VCaP (cell line): ENCODE measurements around the gene PHF8.

Experiments
- H3K27ac ChIP-seq: fragments of 450-650 bp; 2 replicates; pipeline ENCODE4 v1.5.1; 2017
- TF ChIP-seq, protein P1 (sequence below): fragments of 450-650 bp; conservative IDR thresholded peaks from 2 replicates; pipeline ENCODE4 v1.5.1; 2017; ENCODE audit warnings: mild to moderate bottlenecking, moderate library complexity

Gene PHF8

DNA sequence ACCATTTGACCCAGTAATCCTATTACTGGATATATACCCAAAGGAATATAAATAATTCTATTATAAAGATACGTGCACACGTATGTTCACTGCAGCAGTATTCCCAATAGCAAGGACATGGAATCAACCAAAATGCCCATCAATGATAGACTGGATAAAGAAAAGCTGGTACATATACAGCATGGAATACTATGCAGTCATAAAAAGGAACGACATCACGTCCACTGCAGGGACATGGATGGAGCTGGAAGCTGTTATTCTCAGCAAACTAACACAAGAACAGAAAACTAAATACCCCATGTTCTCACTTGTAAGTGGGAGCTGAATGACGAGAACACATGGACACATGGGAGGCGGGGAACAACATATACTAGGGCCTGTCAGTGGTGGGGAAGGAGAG is 69.7 kb downstream of the PHF8 start:
- TF ChIP-seq, protein P1, sequence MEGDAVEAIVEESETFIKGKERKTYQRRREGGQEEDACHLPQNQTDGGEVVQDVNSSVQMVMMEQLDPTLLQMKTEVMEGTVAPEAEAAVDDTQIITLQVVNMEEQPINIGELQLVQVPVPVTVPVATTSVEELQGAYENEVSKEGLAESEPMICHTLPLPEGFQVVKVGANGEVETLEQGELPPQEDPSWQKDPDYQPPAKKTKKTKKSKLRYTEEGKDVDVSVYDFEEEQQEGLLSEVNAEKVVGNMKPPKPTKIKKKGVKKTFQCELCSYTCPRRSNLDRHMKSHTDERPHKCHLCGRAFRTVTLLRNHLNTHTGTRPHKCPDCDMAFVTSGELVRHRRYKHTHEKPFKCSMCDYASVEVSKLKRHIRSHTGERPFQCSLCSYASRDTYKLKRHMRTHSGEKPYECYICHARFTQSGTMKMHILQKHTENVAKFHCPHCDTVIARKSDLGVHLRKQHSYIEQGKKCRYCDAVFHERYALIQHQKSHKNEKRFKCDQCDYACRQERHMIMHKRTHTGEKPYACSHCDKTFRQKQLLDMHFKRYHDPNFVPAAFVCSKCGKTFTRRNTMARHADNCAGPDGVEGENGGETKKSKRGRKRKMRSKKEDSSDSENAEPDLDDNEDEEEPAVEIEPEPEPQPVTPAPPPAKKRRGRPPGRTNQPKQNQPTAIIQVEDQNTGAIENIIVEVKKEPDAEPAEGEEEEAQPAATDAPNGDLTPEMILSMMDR, result no peak

DNA sequence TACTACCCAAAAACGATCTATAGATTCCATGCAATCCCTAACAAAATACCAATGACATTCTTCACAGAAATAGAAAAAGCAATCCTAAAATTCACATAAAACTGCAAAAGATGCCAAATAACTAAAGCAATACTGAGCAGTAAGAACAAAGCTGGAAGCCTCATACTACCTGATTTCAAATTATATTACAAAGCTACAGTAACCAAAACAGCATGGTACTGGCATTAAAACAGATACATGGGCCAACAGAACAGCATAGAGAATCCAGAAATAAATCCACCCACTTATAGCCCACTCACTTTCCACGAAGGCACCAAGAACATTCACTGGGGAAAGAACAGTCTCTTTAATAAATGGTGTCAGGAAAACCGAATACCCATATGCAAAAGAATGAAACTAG is 74.7 kb downstream of the PHF8 start:
- no peak overlapping the region for H3K27ac ChIP-seq
- TF ChIP-seq, protein P1, result no peak

More for the DNA sequence above, 69.7 kb downstream of the PHF8 start:
- no peak overlapping the region for H3K27ac ChIP-seq

DNA sequence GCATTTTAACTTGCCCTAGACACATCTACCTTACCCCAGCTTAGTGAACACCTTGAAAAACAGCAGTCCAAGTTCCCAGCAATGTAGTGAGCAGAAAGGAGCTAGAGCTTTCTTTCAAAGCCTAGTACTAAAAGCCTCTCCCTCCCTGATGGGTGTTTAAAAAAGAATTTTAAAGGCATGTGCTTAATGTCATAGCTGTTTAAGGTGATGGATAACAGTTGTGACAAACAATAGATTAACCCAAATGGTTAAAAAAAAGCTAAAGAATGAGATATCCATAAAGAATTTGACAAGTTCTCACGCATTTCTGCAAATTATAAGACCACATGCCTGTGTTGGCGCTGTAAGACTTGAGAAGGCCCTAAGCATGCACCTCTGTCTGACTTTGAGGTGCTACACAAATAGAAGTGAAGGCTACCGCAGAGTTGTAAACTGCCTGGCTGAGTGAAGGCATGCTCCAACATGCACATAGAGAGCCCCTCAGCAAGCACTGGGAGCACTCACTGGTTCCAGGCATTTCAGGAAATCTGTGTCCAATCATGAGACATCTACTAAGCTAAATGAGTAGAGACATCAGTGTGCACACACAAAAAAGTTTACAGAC is 94.0 kb downstream of the PHF8 start:
- H3K27ac ChIP-seq, result no peak overlapping the region
- TF ChIP-seq, protein P1, result no peak

DNA sequence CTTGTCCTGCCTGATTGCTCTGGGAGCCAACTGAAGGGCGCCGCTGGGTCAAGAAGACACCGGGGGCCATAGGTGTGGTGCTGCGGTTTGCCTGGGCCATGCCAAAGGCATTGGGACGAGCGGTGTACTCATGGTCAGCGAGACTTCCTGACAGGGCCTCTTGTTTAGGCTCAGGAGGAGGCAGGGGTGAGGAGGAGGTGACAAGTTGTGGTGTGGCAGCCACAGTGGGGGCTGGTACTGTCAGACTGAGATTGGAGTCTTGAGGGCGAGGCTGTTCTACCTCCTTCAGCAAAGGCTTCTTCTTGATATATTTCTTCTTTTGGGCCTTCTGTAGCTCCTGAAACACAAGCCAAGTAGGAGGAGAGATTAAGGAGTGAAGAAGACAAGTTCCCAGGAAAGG is 104.1 kb downstream of the PHF8 start:
- no peak overlapping the region for H3K27ac ChIP-seq
- TF ChIP-seq, protein P1, result no peak

DNA sequence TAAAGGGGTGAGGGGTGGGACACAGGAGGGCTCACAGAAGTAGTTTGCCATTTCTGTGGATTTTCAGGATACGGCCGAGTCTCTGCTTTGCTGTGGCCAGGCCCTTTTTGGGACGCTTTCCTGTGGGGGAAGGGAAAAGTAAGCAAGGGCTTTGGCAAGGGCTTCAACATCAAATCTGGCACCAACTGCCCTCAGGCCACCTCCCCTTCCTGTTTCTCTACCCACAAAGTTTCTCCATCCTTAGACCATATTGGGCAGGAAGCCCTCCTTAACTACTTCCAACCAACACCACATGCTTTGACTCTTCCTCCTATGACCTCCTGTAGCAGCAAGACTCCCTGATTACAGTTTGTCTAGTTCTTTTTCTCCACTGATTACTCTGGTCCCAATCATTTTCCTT is 105.1 kb downstream of the PHF8 start:
- no peak overlapping the region for H3K27ac ChIP-seq
- TF ChIP-seq, protein P1, result no peak

DNA sequence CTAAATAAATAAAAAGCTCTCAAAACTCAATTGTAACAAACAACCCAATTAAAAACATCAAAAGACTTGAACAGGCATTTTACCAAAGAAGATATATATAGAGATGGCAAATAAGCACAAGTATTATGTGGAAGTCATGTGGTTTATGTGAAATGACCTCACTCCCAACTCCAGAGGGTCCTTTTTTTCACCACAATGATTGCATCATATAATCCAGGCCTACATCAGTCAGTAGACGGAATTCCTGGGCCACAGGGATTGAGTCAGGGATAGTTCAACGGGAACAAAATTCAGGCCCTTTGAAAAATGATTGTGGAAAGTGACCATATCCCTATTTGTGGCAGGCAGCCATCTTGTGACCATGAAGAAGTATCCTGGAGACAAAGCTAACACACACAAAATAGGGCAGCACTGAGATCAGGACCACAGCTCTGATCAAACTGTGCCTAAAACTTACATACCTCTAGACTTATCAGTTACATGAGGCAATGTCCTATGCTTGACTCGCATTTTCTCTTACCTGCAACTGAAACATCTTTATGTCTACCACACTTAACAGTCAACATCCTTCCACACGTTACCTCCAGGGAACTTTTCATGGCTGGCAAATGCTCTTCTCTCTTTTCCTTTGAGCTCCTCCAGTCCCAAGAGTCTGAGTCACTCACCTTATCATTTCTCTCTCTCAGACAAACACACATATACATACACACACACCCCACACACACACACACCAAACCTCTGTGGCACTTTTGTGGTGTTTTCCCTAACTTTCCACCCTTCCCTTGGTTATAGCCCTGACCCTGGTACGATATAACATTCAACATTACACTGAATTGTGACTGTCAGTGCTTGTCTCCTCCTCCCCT is 113.5 kb downstream of the PHF8 start:
- TF ChIP-seq, protein P1, result no peak
- no peak overlapping the region for H3K27ac ChIP-seq

DNA sequence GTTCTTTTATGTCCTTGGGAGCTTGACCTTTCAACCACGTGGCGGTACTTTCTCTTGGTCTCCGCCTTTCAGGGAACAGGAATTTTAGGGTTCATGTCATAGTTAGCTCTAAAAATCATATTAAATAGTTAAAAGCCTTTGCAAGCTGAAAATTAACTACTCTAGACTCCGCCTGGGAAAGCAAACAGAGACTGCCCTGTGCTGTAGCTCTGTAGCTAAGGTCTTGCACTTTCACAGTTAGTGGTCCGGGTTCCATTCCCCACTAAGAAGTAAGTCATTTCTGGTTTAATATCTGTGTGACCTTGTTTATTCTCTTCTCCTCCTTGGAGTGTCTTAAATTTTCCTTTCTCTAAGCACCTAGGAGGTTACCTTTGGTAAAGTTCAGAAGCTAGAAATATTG is 118.2 kb downstream of the PHF8 start:
- TF ChIP-seq, protein P1, result no peak
- no peak overlapping the region for H3K27ac ChIP-seq
